Neural crest cell (in vitro differentiated cells): ENCODE measurements around the gene NHERF1. TPM values are rescaled to one million over a fixed set of nuclear protein-coding genes. Genes with fewer than 3 reads are reported as not detected.

Experiments used
- DNase-seq: peaks from one replicate; pipeline ENCODE4 v3.0.0; 2021; ENCODE audit warnings: low read depth, mixed read lengths, low spot score
- H3K27ac Mint-ChIP-seq: one replicate; pipeline ENCODE4 v1.8.0; 2021; ENCODE audit warnings: mild to moderate bottlenecking, mixed read lengths; ENCODE audit not compliant: unreplicated experiment
- H3K27me3 Mint-ChIP-seq: 2 replicates; pipeline ENCODE4 v1.8.0; 2021; ENCODE audit warnings: low read depth, mild to moderate bottlenecking, mixed read lengths
- H3K36me3 Mint-ChIP-seq: 2 replicates; pipeline ENCODE4 v1.8.0; 2021; ENCODE audit warnings: low read depth, mild to moderate bottlenecking, mixed read lengths
- H3K4me1 Mint-ChIP-seq: 2 replicates; pipeline ENCODE4 v1.8.0; 2021; ENCODE audit warnings: mixed read lengths
- H3K4me3 Mint-ChIP-seq: one replicate; pipeline ENCODE4 v1.8.0; 2021; ENCODE audit warnings: mild to moderate bottlenecking, mixed read lengths
- H3K9me3 Mint-ChIP-seq: 2 replicates; pipeline ENCODE4 v1.8.0; 2021; ENCODE audit warnings: mixed read lengths
- total RNA-seq: library from RNA; stranded (reverse); gene quantifications from 2 replicates; pipeline ENCODE4 v1.2.1, GENCODE V29; 2021
- TF ChIP-seq, protein P1 (sequence below): fragments of 200-600 bp; sonication (generic); conservative IDR thresholded peaks from 2 replicates; pipeline ENCODE4 v1.5.0; 2021; ENCODE audit warnings: antibody characterized with exemption, mild to moderate bottlenecking

NHERF1 gene
- total RNA-seq, 1 donor from 2014 or later = 51.7 TPM

- H3K27ac Mint-ChIP-seq = peak overlapping the region; percentile 96
- no peaks in the 10 kb centered on the region for H3K9me3 Mint-ChIP-seq
- H3K4me1 Mint-ChIP-seq = peaks cover 53% of the 10 kb centered on the region
- peak overlapping the region; percentile 27 for H3K4me3 Mint-ChIP-seq
- H3K27me3 Mint-ChIP-seq = no peaks in the 10 kb centered on the region
- DNase-seq = no peak
- TF ChIP-seq, protein P1, sequence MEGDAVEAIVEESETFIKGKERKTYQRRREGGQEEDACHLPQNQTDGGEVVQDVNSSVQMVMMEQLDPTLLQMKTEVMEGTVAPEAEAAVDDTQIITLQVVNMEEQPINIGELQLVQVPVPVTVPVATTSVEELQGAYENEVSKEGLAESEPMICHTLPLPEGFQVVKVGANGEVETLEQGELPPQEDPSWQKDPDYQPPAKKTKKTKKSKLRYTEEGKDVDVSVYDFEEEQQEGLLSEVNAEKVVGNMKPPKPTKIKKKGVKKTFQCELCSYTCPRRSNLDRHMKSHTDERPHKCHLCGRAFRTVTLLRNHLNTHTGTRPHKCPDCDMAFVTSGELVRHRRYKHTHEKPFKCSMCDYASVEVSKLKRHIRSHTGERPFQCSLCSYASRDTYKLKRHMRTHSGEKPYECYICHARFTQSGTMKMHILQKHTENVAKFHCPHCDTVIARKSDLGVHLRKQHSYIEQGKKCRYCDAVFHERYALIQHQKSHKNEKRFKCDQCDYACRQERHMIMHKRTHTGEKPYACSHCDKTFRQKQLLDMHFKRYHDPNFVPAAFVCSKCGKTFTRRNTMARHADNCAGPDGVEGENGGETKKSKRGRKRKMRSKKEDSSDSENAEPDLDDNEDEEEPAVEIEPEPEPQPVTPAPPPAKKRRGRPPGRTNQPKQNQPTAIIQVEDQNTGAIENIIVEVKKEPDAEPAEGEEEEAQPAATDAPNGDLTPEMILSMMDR = no peak
- H3K36me3 Mint-ChIP-seq = no peaks in the 10 kb centered on the region
Observed at GRCh38 chr17:74759941-74760340, 11.5 kb downstream of the NHERF1 start.

DNA sequence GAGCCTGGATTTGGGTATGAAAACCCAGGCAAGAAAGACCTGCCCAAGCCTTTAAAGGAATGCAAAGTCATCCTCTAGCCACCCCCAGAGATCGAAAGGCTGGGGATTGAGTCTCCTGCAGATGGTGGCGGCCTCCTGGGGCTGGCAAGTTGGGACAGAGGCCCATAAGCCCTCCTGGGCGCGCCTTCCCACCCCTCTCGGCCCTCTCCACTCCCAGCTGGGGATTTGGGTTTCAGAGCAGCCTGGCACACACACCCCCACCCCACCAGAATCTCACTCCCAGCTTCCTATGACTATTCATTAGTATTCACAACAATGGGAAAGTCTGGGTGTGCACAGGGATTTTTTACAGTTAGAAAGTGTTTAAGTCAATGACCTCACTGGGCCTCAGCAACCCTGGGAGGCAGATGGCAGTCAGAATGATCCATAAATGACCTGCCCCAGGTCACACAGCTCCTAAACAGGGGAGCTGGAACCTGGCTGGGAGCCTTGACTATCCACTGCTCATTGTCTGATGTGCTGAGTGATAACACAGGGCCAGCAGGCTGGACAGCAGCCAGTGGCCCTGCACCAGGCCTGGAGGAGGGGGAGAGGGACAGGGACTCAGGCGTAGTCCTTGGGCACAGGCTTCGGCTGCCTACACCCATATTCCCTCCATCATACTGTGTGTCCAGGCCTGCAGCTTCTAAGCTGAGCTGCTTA, 12.1 kb downstream of the NHERF1 start:
- no peak for DNase-seq
- H3K27me3 Mint-ChIP-seq = no peaks in the 10 kb centered on the region

GRCh38 chr17:74761419-74761818, 13.0 kb downstream of the NHERF1 start:
- Mint-ChIP-seq H3K4me3 (peak overlapping the region; percentile 49), H3K9me3 (no peaks in the 10 kb centered on the region), H3K36me3 (no peaks in the 10 kb centered on the region), H3K27ac (peak overlapping the region; percentile 96), H3K4me1 (peaks cover 56% of the 10 kb centered on the region), H3K27me3 (no peaks in the 10 kb centered on the region)
- no peak for DNase-seq
- TF ChIP-seq, protein P1 = no peak

More for the DNA sequence above, 12.1 kb downstream of the NHERF1 start:
- no peaks in the 10 kb centered on the region for H3K36me3 Mint-ChIP-seq
- no peaks in the 10 kb centered on the region for H3K9me3 Mint-ChIP-seq
- H3K4me3 Mint-ChIP-seq = peak overlapping the region; percentile 49
- peaks cover 56% of the 10 kb centered on the region for H3K4me1 Mint-ChIP-seq
- TF ChIP-seq, protein P1 = no peak
- peak overlapping the region; percentile 96 for H3K27ac Mint-ChIP-seq

DNA sequence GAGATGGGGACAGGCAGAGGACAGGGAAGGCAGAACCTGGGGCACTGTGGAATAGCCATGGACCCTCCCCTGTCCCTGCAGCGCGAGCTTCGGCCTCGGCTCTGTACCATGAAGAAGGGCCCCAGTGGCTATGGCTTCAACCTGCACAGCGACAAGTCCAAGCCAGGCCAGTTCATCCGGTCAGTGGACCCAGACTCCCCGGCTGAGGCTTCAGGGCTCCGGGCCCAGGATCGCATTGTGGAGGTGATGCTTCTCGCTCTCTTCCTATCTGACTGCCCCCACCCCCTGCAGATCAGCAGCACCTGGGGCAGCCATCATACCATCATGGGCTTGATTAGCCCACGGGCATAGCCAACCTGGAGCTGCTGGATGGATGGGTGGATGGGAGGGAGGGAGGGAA, 13.5 kb downstream of the NHERF1 start:
- H3K9me3 Mint-ChIP-seq = no peaks in the 10 kb centered on the region
- DNase-seq = no peak

GRCh38 chr17:74763565-74764387, 15.3 kb downstream of the NHERF1 start:
- Mint-ChIP-seq H3K27me3 (no peaks in the 10 kb centered on the region), H3K4me1 (peaks cover 62% of the 10 kb centered on the region), H3K4me3 (peak overlapping the region; percentile 72), H3K9me3 (no peaks in the 10 kb centered on the region), H3K27ac (peak overlapping the region; percentile 67), H3K36me3 (peaks cover 3% of the 10 kb centered on the region)
- TF ChIP-seq, protein P1 = no peak
- DNase-seq = peak; percentile 65

More for the DNA sequence above, 13.5 kb downstream of the NHERF1 start:
- no peak overlapping the region for H3K27ac Mint-ChIP-seq
- no peaks in the 10 kb centered on the region for H3K27me3 Mint-ChIP-seq
- H3K4me3 Mint-ChIP-seq = no peak overlapping the region
- TF ChIP-seq, protein P1 = no peak
- H3K4me1 Mint-ChIP-seq = peaks cover 60% of the 10 kb centered on the region
- H3K36me3 Mint-ChIP-seq = peaks cover 2% of the 10 kb centered on the region
